Measurements from ENCODE around the gene MYO16.
"Not testable (repeated sequence)": the region's sequence is repeated elsewhere in the genome, so short reads cannot be mapped to it uniquely, and the experiment has no call there.

Gene MYO16

DNA sequence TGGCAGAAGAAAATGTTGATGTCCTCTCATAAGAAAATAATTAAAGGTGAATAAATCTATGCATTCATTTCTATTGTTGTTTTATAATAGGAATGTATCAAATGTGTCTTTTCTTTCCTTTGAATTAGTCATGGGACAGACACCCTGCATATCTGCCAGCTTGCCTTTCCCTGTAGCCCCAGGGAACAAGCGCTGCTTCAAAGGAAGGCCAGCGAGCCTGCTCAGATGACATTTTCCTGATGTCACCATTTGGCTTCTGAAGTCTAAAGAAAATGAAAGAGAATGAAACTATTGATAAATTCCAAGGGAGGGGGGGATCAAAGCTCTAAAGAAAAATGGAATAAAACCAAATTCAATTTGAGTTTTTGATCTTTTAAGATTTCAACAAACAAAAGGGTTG lies 582.2 kb downstream of the MYO16 start:
- no peak for DNase-seq

DNA sequence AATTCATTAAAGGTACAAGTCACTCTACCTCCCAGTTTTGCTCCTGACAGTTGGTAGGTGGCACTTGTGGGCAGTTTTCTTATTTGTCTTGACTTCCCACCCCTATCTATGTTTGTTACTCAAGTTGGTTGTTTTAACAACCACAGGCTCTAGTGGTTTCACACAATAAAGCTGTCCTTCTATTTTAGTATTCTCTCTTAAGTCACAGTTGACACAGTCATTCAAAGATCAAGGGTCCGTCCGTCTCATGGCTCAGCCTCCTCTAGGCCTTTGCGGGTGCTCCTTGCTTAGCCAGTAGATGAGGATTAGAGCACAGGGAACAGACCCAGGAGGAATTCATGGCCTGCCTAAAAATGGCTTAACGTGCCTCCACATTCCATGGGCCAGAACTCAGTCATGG lies 583.2 kb downstream of the MYO16 start:
- no peak for DNase-seq

DNA sequence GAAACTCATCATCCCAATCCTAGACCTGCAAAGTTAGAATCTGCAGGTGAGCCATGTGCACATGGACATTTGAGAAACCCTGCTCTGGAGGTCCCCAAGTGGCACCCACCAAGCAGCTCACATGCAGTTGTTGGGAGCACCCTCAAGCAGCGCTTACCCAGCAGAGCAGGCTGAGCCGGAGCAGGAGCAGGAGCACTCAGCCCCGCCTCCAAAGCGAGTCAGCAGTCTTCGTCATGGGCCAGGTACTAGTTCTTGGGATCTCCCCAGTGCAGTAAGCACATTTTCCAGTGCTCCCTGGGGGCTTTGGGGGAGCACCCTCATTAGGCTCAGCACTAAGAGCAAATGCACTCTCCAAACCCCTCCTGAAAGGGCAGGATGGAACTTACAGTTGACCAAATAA lies 584.3 kb downstream of the MYO16 start:
- DNase-seq: no peak

DNA sequence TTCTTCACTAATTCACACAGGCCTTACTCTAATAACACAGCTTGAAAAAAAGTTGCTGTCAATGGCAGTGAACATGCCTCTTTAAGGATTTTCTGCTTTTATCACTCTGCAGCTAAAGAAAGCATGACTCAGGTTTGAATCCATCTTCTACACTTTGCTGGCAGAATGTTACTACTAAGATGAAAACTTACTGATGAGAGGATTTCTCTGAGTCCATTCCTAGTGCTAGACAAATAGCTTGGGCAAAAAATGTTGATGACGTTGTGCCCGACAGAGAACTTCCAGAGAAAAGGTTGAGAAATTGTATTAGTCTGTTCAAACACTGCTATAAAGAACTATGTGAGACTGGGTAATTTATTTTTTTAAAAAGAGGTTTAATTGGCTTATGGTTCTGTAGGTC lies 585.0 kb downstream of the MYO16 start:
- no peak for DNase-seq

DNA sequence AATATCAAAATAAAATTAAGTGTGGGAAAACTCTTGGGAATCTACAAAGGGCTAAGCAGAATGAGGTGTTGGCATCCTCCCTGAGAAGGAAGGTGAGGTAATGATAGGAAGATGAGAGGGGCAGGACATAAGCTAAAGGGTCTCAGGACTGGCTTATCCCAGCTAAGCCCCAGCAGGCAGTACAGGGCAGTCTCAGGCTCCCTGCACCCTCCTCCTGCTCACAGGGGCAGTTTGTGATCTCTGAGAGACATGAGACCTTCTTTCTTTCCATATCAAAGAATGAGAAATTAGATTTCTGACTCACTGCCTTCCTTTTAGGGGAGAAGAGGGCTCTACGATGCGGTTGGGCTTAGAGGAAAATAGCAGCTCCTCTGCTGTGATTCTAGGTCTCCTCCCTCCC lies 586.0 kb downstream of the MYO16 start:
- DNase-seq: no peak

DNA sequence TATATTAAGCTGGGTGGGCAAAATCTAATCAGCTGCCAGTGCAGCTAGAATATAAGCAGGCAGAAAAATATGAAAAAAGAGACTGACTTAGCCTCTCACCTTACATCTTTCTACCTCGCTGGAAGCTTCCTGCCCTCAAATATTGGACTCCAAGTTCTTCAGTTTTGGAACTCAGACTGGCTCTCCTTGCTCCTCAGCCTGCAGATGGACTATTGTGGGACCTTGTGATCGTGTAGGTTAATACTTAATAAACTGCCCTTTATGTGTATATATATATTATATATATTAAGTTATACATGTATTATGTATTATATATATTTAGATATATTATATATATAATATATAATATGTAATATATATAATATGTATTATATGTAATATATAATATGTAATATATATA lies 588.1 kb downstream of the MYO16 start:
- not testable (repeated sequence) for DNase-seq

DNA sequence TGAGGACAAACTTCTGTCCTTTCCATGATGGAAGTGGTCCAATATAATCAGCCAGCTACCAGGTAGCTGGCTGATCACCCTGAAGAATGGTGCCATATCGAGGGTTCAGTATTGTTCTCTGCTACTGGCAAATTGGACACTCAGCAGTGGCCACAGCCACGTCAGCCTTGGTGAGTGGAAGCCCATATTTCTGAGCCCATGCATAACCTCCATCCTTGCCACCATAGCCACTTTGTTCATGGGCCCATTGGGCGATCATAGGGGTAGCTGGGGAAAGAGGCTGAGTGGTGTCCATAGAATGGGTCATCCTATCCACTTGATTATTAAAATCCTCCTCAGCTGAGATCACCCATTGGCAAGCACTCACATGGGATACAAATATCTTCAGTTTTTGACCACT lies 591.2 kb downstream of the MYO16 start:
- no peak for DNase-seq

DNA sequence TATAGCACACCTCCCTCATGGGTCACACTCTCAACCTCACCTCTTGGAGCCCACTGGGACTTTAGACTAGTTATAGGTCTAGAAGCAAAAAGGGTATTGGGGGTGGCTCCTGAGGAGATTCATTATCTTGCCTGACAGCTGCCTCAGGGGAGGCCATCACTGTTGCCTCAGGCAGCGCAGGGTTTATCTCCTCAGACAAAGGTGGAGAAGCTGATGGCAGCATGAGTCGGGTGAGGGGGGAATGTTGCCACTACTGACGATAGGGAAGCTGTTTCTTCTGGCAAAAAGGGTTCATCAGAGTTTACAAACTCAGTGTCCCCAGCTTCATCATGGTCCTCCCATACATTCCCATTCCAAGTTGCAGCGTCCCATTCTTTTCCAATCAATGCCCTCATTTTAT lies 594.6 kb downstream of the MYO16 start:
- no peak for DNase-seq

DNA sequence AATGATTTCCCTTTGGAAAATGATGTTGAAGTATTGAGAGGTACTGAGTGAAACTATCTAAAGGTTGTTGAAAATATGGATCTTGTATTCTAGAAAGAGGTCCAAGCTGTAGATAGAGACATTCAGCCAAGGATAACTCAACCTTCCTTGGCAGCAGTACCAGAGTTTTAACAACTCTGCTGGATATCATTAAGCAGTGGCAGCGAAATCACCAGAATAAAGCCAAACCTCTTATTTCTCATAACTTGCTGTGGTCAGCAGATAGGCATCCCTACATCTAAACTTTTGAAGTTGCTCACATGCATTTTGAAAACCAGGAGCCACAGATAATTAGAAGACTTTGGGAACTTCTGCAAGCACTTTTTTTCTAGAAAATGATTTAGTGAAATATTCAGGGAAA lies 597.2 kb downstream of the MYO16 start:
- DNase-seq: no peak

DNA sequence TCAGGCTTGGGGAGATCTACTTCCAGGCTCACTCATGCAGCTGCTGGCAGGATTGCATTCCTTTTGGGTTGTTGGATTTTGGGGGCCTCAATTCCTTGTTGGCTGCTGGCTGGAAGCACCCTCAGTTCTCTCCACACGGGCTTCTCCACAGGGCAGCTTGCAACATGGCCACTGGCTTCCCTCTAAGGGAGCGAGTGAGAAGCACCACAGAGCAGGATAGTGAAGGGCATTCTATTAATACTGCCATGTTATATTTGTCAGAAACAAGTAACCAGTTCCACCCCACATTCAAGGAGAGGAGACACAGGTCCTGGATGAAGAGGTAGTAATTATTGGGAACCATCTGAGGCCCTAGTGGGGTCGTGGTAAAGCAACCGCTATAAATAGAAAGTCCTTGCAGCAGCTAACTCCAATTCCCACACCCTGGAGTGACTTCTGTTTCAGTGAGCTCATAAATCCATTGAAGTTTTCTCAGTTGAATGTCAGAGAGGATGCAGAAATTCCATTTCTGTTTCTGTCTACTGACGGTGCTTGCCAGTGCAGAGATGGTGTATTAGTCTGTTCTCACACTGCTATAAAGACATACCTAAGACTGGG lies 598.0 kb downstream of the MYO16 start:
- no peak for DNase-seq

DNA sequence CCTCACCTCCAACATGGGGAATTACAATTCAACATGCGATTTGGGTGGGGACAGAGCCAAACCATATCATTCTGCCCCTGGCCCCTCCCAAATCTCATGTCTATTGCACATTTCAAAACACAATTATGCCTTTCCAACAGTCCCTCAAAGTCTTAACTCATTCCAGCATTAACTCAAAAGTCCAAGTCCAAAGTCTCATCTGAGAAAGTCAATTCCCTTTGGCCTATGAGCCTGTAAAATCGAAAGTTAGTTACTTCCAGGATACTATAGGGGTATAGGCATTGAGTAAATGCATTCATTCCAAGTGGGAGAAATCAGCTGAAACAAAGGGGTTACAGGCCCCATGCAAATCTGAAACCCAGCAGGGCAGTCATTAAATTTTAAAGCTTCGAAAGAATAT lies 598.8 kb downstream of the MYO16 start:
- no peak for DNase-seq

DNA sequence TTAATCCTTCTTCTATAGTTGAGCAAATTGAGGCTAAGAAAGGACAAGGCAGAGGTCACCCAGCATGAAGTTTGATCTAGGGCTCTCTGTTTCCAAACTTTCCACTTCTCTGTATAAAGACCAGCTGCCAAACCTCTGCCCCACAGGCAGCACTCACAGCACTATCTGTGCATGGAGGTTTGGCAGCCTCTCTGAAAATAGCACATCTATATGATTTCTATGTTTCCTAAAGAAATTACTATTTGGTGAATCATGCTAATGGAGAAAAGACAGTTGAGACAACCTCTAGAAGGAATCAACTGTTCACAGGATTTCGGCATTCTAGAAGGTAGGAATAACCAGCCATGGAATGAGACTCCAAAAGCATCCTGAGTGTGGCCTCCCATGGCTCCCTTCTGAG lies 602.5 kb downstream of the MYO16 start:
- no peak for DNase-seq

DNA sequence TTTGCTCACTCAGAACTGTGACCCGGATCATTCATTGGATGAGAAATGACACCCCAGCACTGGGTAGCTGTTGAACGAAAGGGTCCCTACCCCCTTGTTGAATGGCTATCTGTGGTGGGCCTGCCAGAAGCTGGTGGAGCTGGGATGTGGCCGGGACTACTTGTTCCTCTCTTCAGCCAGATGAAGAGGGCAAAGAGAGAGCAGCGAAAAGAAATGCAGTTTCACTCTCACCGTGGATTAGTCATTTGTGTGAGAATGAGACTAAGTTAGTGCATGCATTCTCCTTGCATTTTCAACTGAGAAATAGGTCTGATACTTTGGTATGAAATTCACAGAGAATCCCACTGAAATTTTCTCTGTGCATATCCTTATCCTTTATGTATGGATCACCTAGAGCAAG lies 603.9 kb downstream of the MYO16 start:
- DNase-seq: no peak

DNA sequence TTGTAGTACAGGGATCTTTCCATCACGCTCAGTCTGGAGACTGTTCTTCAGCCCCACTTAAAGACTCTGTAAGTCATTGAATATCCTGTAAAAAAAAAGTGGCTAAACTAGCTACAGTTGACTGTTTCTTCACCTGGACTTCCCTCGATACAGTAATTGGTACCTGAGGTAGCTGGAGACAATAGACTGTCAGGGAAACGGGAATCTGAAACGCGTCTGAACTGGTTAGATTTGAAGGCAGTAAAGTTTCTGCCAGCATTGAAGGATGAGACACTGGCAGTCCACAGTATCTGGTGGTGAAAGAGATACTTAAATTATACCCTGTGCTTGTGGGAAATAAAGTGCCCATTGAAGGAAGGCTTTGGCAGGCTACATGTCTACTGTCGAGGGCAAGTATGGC lies 606.5 kb downstream of the MYO16 start:
- no peak for DNase-seq

DNA sequence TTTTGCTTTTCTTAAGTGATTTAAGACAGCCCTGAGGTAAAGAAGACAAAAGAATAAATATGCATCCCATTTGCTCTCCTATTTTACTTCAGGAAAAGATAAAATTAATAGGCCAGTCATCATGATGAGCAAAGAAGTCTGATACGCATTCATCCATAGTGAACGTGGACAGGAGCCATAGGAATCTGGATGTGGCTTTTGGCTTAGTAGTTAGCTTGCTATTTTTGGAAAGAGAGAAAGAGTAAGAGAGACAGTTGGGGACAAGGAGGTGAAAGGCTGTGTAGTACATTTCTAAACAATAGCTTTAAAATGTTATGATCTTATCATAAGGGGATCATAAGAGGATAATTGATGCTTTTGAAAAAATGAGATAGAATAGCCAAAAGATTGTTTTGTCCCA lies 611.7 kb downstream of the MYO16 start:
- no peak for DNase-seq

DNA sequence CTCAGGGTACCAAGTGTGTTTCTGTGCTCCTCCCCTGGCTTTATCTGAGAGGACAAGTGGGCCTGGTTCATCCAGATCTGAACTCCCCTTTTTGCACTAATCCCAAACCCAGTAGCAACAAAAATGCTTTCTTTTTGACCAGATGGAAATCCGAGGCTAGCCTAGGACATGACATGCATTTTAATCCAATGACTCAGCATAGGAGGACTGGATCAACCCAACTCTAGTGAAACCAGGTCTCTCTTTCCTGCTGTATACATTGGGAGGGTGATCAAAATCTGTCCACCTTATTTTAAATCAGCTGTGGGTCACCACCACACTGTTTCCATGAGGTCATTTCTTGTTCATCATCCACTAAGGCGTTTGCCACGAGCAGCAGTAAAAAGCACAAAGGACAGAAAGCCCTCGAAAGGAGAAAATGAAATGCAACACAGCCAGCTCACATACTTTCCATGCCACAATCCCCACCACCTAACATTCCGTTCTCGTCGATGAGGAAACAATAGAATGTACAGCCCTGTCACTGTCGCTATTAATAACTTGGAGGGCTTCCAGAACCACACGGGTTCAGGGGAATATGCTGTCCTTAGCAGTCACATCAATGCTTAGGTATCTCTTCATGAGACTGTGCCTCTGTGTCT lies 614.0 kb downstream of the MYO16 start:
- no peak for DNase-seq

DNA sequence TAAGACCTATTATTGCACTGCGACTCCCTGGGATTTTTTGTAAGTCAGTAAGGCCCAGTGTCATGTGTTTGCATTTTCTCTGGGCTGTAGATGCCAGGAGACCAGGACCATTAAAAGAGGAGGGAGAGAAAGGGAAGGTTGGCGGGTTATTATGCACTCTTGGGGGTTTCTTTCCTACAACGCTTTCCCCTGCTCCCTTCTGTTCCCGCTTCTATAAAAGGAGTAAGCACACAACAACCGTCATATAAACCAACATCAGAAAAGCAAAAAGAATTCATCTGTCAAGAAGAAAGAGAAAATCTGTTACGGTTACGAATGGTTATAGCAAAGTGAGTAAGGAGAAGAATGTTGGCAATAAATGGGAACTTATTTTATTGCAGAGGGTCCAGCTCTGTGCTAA lies 615.2 kb downstream of the MYO16 start:
- DNase-seq: no peak

DNA sequence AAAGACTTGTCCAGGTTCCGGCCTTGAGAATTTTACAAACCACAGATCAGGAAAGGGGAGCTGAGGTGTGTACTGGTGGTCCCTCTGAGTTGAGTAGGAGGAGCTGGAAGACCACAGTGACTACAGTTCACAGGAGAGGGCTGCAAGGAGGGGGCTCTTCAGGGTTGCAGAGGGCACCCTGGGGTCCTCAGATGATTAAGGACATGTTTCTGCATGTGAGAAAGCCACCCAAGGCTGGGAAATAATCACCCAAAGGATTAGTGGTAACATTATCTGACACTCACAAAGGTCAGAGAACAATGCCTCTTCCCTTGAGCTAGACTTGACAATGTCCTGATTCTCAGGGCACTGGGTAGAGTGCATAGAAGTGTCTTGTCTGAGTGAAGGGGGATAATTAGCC lies 616.6 kb downstream of the MYO16 start:
- DNase-seq: no peak

DNA sequence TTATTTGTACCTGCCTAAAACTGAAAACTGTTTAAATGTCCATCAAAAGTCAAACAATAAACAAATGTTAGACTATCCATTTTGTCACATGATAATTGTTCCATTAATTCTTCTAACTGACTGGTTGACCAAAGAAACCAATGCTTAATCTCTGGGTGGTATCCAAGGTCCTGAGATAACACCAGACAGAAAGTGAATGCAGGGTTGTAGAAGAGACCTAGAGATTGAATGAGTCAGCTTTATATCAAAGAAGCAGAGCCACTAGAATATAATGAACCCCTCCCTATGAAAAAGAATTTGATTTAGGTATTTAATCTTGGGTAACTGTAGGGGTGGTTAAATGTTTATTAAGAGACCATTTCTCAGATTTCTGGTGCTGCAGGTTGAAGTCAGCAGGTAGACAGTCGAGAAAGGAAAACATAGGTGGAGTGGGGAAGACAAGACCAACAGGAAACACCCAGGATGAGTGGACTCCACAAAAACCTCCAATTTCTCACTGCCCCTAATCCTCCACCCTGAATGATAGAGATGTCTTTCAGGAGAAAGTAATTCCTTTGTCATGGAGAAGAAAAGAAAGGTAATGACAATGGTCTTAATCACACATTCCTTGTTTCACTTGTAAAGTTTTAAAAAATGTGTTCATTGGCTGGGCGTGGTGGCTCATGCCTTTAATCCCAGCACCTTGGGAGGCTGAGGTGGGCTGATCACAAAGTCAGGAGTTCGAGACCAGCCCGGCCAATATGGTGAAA lies 620.5 kb downstream of the MYO16 start:
- no peak for DNase-seq

DNA sequence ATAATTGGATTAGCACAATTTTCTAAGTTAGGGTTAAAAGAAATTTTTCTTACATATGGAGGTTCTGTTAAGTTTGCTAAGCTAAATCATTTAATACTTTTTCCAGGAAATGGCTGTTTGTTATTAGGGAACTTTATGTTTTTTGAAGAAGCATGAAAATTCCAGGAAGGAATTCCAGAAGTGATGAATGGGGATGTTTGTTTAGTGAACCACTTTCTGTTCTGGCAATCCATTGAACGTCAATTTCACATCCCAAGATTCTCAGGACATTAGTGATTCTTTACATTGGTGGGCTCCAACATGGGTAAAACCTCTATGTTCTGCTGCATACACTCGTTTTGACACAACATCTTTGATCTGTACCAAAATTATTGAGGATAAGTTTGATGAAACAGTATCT lies 622.5 kb downstream of the MYO16 start:
- DNase-seq: no peak

DNA sequence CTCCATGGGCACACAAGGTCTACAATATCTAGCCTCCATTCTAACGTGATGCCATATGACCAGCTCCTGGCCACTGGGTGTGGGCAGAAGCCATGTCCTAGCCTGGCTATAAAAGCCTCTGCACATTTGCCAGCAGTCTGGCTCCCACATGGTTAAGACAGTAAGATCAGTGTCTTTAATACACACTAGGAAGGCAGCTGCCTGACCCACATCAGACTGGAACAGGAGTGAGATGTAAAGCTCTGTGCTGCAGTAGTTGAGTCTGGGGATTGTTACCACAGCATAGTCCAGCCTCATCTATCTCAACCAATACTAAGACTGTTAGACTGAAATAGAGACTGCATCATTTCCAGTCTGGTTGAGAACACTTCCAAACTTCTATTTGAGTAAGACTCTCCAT lies 623.9 kb downstream of the MYO16 start:
- DNase-seq: no peak

DNA sequence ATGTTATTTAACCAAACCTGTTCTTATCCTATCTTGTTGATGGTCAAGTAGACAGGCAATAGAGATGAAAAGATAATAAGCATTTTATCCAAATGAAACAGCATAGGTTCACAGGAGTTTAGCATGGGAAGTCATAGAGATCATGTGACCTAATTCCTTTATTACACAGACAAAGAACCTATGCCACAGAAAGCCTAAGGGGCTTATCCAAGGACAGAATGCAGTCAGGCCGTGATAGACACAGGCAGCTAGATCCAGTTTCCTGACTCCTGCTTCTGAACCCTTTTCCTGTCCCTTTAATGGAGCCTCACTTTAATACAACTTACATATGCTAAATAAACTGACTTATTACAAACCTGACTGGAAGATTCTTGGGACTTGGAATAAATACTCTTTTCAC lies 624.9 kb downstream of the MYO16 start:
- no peak for DNase-seq

DNA sequence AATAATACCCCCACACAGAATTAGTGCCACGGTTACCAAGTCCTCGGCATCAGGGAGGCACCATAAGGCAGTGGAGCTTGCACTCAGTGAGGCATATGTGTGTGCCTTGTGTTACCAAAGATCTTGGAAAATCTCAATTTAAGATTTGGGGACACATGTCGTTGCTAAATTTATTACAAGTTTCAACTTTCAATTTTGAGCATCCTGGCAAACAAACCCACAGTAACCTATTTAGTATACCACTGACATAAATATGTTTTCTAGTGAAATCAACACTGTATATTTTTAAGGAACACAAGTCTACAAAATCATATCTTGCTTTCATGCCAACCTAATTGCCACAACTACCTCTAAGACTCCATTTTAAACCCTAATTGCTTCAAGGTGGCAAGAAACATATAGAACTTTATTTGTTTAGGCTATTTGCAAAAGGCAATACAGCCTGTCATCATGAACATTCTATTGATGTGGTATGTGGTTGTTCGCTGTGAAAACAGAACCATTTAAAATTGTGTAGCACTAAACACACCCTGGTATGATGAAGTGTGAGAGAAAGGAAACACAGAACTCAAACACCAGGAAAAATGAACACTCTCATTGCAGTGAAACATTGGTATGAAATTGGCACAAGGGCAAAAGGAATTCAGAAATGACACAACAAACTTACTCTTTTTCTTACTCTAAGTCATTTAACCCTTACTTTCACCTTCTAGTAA lies 625.9 kb downstream of the MYO16 start:
- no peak for DNase-seq
